ENCODE data around the gene WWC1.
"Not testable (repeated sequence)": the region's sequence is repeated elsewhere in the genome, so short reads cannot be mapped to it uniquely, and the experiment has no call there.

WWC1 gene

DNA sequence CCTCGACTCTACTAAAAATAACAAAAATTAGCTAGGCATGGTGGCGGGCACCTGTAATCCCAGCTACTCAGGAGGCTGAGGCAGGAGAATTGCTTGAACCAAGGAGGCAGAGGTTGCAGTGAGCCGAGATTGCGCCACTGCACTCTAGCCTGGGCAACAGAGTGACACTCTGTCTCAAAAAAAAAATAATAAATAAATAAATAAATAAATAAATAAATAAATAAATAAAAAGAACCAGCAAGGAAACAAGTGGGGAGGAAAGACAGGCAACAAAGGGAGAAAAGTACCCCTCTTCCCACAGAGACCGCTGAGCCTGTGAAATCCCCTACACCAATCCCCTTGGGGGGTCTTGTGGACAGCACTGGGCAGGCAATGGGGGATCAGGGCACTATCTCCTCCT, 4.6 kb upstream of the WWC1 start:
- not testable (repeated sequence) for DNase-seq

DNA sequence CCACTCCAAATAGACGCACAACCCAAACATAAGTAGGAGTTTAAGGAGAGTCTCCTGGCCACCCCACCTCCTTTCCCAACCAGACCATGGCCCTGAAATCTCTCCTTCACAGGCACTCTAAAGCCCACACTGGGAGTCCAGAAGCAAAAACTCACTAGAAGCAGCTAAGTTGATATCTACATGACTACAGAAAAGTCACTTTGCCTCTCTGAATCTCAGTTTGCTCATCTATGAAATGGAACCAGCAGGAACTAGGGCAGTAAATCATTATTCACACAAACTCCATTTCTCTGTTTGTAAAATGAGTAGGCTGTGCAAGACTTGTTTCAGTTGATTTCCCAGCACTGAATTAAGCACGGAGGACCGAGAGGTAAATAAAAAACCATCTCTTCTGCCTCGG, 4.1 kb upstream of the WWC1 start:
- DNase-seq = no peak

DNA sequence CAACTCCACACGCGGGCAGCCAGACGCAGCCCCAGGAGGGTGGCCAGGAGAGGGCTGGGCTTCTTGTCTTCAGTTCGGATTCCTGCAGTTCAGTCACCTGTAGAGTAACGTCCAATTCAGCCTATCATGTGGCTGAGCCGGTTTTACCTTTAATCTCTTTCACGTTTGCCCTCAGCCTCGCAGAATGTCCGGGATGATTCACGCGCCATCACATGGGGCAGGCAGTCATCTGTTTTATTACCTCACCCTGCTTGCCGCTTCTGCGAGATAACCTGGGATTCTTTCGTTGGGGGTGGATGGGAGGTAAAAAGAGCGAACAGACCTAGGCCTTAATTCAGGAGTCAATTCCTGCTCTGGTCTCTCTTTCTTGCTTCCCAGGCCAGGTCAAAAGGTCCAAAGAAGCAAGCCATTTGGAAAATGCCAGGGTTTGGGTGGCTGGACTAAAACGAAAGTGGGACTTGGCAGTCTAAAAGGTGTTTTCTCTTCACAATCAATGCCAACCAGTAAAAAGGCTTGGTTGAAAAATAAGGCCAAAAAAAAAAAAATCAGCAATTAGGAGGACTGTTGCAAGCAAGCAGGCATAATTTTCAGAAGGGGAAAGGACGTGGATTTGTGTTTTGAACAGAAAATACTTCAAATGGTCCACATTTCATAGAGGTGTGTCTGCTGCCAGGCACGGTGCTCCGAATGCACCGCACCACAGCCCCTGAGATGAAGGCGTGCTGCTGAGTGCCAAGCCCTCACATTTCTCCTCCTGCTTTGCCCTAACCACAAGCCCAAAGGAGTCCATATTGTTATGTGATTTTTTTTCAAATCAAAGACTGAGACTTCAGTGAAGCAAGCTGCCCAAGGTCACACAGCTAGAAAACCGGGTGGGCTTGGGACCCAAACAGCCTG, 2.8 kb upstream of the WWC1 start:
- no peak for DNase-seq

DNA sequence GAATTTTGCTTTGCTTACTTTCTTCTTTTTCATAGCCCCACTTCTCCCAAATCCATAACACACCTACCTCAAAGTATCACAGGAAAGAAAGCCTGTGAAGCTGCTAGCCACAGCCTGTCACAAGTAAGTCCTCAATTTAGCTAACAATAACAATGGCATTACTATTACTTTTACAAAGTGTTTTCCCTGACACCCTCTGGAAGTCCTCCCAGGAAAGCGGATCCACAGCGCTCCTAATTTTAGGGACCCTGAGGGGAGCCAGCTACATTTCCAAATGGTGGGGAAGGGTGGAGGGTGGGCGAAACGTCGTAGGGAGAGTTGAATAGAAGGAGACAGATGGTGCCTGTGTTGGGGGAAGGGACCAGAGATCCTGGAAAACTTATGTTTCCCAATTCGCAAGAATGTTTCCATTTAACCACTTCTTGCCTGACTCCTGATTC, 523 bp upstream of the WWC1 start:
- no peak for DNase-seq

DNA sequence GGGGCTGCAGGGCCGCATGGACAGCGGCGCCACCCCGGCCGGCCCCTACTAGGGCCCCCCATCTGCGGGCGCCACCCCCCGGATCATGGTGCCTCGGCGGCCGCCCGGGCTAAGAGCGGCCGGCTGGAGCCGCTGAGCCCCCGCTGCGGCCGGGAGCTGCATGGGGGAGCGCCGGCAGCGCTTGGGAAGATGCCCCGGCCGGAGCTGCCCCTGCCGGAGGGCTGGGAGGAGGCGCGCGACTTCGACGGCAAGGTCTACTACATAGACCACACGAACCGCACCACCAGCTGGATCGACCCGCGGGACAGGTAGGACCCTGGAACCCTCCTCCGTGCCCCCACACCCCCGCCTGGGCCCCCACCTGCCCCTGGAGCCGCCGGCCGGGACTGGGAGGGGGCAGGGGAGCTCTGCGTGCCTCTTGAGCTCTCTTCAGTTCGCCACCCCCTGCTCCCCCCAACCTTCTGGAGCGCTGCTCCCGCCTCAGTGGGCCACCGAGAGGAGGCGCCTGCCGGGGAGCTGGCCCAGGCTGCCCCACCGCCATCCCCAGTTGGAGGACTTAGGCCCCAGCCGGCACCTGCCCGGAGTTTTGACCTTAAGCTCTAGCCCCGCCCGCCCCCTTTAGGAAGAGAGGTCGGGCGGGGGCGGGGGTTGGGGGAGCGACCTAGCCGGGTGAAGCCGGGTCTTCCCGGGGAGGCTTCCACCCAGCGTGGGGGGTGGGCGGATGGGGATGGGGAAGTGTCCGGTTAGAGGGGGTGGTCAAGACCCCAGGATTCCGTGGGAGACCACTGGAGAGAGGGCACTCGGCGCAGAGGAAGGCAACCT, 730 bp downstream of the WWC1 start:
- DNase-seq = peak; percentile 1

DNA sequence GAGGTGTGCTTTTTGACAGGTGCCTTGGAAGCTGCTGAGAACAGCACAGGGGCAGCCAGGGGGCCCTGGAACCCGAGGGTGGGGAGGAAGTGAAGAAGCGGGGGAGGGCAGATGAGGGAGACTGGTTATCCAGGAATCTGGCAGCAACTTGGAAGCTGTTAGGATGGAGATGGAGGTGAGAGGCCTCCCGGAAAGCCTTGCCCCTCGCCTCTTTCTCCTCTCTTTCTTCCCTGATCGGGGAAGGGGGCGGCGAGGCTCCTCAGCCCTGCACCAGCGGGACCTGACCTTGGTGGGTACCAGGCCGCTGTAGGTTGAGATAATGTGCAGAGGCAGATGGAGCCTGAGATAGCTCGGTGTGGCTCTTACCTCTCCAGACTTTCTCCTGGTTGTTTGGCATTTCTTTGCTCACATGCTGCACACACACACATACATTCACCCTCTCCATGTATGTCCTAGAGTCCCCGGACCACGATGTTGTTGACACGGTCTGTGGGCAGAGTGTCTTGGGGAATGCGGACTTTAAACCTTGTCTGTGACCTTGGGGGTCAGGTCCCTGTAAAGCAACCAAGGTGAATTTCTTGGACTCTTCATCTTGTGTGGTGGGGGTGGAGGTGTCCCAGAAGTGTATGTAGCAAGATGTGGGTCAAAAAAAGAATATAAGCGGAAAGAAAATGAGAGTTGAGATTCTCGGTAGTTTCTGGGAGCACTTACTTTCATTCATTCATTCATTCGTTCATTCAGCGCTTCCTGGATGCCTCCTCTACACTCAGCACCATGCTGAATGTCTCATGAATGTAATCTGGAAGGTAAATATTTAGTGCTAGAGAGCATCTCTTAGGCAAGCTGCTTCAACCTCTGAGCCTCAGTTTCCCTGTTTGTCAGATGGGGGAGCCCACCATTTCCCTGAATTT, 1.6 kb downstream of the WWC1 start:
- DNase-seq = no peak

DNA sequence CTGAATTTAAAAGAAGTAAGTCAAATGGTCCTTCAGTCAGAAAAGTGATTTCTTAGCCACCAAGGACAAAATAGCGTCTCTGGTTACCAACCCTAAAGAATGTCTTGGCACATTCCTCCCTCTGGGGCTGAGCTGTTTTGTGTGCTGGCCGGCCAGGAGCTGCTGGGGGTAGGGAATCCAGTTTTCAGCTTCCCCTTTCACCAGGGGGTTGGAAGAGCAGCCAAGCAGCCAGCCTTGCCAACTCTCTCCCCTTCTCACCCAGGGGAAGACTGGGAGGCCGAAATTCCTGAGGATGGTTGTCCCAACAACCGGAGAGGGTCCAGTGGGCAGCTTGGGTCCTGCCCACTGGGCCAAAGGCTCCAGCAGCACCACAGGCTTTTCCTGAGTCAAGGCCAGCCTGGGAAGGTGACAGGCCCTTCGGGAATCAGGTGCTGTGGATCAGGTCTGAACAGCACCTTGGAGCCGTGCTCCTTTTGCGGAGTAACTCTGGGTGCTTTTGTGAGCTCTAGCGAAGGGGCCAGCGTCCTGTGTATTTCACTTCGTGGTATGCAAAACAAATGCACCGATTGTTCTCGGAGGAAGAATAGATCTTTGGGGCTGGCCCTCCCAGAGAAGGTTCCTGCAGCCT, 4.2 kb downstream of the WWC1 start:
- no peak for DNase-seq

DNA sequence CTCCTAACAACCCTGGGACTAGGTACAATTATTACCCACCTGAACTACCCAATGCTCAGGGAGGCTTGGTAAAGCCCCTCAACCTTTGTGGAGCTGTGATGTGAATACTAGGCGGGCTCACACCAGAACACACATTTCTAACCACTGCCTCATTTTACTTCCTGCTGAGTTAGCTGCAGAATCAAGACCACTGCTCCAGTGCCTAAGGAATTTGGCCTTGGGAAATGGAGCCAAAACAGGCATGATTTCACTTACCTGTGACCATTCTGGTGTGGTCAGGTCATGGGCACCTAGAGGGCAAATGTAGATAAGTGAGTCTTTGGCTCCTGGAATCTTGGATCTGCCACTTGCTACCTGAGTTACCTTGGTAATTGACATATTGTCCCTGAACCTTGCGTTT, 5.2 kb downstream of the WWC1 start:
- DNase-seq = no peak

DNA sequence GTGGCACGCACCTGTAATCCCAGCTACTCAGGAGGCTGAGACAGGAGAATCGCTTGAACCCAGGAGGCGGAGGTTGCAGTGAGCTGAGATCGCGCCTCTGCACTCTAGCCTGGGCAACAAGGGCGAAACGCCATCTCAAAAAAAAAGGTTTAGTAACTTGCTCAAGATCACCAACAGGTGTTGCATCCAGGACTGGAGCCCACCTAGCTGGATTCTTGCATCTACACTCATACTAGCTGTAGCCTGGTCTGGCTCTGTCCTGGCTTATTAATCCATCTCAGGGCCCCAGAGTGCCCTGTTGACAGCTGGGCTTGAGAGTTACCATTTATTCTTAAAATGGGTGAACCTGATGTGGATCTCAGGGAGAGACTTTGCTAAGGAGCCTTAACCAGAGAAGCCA, 7.5 kb downstream of the WWC1 start:
- DNase-seq = no peak

DNA sequence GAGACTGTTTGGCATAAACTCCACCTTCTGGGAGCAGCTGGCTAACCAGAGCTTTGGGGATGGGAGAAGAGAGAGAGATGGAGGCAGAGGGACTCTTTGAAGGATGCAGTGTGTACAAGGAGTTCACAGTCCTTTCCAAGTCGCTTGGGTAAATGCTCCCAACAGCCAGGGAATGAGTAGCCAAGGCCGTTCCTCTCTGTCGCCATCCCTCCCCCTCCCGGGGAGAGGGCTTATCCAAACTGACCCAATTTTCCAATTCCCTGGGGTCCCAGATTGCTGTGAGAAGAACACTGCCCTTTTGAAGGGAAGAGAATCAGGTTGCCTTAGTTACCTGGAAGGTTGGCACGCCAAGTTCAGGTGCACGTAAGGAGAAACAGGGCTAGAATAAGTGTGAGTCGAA, 7.9 kb downstream of the WWC1 start:
- no peak for DNase-seq

DNA sequence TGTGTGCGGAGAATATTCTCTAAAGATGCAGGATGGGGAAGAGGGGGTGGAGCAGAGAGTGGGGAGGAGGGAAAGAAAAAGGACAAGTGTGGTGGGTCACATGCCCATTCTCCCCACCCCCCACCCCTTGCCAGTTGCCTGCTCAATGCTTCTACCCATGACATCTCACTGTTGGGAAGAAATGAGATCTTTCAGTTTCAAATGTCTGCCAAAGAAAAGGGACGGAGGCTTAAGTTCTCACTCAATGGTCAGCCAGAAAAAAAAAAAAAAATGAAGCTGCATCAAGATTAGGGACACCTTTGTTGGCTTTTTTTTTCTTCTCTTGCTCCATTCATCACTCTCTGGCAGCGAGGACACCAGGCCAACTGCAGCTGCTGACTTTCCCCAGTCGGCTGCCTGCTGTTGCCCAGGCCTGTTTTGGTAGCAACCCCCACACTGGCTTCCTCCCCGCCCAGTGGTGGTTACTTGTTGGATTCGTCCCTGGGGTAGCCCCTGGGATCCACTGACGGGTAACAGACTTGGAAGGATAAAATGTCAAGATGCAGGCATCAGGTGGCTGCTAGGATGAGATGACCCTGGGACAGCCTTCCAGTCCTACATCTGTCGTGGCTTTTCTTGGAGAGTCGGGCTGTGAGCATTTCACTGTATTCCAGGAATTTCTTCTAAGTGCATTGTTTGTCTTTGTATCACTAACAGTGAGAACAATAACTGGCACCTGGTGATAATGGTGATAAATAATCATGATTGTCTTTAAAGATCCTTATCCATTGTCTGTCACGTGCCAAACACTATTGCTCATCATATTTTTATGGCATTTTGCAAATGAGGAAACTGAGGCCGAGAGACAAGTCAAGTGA, 9.1 kb downstream of the WWC1 start:
- no peak for DNase-seq

DNA sequence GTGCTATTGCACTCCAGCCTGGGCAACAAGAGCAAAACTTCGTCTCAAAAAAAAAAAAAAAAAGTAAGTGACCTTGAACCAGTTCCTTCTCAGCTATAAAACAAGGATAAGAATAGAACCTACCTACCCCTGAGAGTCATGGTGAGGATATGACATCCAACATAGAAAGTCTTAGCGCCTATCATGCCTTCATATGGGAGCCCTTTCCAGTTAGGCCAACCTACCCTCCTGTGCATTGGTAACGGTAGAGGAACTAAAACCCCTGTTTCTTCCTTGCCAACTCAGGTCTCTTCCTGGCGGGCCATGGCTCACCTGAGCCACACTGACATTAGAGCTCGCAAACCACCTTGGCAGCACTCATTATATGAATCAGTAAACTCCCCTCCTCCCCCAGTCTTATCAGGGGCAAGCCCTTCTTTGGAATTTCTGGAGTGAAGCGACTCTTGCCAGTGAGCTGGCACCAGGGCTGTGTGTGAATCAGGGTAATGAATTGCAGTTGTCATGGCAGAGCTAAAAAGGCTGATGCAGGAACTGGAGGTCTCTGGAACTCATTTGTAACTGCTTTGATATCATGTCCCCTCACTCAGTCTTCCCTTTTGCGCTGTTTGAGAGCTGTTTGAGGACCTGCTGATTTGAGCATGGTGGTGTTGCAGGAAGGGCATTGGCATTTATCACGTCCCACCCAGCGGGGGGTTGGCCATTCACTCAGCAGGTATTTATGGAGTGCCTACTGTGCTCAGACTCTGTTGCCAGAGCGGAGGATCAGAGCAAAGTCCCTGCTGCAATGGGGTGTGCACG, 10.3 kb downstream of the WWC1 start:
- no peak for DNase-seq

DNA sequence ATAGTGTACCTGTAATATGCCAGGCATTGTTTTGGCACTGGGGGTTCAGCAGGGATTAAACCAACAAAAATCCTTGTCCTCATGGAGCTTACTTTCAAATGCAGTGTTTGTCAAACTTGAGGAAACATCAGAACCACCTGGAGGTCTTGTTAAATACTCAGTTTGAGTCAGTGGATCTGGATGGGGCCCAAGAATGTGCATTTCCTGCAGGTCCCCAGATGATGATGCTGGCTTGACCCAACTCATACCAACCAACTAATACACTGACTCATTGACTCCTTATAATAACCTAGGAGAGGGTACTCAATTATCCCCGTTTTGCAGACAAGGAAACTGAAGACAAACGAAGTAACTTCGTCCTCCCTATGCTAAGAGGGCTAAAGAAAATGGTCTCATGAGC, 11.3 kb downstream of the WWC1 start:
- no peak for DNase-seq

DNA sequence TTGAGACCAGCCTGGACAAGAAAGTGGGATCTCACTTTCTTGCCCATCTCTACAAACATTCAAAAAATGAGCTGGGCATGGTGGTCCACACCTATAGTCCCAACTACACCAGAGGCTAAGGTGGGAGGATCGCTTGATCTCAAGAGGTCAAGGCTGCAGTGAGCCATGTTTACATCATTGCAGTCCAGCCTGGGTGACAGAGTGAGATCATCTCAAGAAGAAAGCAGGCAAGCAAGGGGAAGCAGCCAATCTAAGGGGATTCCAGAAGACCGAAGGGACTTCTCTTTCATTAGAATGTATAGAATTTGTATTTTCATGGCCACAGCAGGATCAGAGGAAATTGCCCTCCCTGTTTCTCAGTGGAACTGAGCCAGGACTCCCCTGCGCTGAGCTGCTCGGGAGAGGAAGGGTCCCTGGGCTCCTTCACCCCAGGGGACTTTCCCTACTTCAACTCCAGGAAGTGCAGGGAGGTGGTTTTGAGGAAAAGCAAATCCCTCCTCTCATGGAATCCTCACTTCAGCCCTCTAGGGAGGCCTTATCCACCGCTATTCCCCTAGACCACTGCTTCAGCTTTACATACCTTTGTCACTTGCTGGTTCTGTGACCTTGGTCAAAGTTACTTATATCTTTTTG, 12.1 kb downstream of the WWC1 start:
- no peak for DNase-seq

DNA sequence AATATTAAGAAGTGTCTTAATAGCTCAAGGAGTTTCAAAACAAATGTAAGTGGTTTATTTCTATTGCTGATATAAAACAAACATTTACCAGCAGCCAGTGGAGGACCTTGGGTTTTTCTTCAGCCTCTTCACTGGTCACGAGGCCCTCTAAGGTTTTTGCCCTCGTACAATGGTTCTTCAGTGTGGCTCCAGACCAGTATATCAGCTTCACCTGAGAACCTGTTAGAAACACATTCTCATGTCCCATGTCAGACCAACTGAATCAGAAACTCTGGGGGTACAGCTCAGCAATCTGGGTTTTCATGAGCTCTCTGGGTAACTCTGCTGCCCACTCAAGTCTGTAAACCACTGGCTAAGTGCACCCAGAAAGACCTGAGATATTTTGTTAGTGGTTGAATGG, 12.9 kb downstream of the WWC1 start:
- DNase-seq = no peak

DNA sequence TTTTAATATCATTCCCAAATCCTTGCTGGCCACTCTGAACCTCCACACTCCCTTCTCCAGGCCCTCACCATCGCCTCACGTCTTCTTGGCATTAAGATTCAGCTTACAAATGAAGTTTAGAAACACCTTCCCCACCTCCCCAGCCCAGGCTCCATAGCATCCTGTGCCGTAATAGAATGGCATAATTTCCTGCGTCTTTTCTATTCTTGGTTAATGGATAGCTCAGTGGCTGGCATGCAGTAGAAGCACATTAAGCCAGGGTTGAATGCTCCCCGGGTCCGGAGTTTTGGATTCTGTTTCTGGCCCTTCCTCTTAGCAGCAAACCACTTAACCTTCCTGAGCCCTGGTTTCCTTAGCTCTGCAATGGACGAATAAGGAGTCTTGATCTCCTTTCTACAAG, 13.8 kb downstream of the WWC1 start:
- no peak for DNase-seq

DNA sequence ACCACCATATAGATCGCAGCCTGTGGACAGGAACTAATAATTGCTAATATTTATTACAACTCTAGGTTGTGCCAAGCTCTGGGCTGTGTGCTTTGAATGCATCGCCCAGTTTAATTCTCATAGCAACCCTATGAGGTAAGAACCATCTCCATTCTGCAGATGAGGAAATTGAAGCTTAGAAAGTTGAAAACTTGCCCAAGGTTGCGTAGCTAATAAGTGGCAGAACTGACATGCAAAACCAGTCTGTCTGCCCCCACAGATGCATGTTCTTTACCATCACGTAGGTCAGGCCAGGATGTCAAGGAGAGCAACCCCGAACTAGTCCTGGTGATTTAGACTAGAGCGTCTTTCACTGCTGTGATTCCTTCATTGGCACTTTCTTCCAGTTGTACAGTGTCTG, 15.6 kb downstream of the WWC1 start:
- no peak for DNase-seq

DNA sequence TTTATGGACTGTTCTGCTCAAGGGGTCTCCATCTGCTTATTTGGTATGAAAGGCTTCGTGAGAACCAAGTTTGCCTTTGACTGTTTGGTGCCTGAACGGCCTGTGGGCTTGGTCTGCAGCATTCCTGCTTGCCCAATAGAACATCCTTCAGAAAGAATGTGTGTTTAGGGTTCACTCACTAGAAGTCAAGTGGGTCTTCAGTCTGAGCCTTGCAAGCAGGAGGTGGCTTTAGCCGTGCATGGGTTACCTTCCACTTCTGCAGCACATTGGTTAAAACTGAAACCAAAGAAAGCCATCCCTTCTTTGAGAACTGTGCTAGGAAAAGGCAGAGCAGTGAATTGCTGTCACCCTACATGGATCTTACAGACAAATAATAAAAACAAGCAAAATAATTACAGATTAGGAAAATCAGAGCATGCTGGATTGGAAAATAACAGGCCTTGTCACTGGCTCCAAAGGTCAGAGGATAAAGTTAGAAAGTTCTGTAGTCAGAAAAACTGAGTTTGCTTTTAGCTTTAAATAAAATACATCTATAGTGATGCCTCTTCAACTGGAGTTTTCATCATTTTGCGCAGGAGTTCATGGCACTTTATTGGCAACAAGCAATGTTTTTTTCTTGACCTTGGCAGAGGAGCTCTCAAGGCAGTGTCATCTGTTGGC, 16.6 kb downstream of the WWC1 start:
- DNase-seq = no peak

DNA sequence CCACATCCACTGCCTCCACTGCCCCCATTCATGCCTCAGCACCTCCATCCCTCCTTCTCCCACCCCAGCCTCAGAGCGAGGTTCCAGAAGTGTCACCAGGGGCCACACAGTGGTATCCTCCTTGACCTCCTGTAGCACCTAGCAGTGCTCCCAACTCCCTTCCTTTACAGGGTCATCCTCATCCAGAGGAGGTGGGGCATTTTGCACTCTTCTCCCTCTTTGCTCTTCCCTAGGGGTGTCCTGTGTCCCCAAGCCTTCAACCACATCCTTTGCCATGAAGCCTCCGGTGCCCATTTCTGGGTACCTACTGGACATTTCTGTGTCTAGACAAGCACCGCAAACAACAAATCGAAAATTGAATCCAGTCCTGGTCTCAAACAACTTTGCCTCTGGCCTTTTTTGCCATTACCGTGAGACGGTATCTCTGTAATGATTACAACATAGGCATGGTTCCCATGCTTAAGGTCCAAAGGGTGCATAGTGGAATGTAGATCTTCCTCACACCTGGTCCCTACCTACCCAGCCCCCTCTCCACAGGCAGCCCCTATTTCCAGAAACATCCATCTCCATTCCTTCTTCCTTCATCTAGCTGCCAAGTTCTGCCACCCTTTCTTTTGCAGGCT, 17.6 kb downstream of the WWC1 start:
- no peak for DNase-seq
